T-helper 9 cell (primary cell): ENCODE measurements around the gene EXD2.
"Not testable (repeated sequence)": the region's sequence is repeated elsewhere in the genome, so short reads cannot be mapped to it uniquely, and the experiment has no call there.

Experiments used
- DNase-seq: peaks from one replicate; pipeline ENCODE4 v3.0.0-alpha.2; 2020

Gene EXD2

DNA sequence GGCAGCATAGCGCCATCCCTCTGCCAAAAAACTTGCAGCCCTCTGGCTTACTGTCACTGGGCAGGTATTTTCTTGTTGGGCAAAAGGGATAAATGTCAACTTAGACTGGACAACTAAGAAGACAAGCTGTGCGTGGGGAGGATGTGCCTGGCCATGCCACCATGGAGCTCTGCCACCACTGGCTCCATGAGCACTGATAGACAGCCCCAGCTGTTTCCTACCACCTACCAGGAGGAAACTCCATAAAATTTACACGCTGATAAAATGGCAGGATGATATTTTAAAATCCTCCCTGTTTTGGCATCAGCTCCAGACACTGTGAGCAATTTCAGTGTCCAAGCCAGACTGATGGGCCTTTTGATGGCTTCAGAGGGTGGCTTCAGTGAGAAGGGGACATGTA is 61.6 kb downstream of the EXD2 start:
- DNase-seq = no peak

DNA sequence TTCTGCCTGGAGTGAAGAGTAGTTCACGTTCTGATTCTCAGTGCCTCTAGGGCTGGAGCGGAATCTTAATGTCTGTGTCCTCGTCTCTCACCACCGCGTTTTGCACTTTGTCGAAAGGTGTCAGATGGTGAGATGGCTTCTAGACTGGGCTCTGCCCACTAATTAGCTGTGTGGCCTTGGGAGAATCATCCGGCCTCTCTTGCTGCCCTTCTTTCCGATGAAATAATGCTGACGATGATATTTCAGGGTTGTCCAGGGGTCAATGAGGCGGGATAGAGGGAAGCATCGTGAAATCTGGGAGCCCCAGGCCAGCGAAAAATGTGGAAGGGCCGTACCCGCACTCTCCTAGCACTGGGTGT is 67.8 kb downstream of the EXD2 start:
- DNase-seq = no peak

DNA sequence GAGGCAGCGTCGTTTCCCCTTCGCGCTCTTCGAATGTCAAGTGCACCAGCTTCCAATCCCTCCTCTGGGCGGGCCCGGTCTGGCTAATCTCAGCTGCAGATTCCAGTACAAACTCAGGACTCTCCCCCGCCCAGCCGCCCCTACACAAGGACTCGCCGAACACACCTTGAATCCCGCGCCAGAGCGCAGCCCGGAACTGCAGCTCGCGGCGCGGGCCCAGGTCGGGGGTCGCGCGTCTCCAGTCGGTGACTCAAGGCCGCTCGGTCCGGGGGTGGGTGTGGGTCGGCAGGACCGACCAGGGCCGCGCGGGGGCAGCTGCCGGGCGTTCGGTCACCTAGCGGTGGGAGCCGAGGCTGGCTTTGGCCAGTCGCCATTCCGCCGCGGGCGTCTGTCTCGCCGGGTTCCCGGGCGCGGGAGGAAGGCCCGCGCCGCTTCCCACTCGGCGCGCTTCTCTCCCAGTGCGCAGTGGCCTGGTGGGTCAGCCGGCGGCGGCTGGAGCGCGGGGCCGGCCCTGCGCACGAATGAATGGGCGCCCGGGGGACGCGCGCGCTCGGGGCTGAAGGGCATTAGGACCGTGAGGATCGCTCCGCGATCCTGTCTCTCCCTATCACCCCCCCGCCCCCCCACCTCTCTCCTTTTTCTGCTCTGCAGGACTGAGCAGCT is 68.4 kb downstream of the EXD2 start, which contains the start of gene GALNT16:
GALNT16 (plus strand) TSS at position 632 of the 663 bp plus-strand sequence. CDS start 133 bp downstream, outside the sequence.
- DNase-seq = no peak

DNA sequence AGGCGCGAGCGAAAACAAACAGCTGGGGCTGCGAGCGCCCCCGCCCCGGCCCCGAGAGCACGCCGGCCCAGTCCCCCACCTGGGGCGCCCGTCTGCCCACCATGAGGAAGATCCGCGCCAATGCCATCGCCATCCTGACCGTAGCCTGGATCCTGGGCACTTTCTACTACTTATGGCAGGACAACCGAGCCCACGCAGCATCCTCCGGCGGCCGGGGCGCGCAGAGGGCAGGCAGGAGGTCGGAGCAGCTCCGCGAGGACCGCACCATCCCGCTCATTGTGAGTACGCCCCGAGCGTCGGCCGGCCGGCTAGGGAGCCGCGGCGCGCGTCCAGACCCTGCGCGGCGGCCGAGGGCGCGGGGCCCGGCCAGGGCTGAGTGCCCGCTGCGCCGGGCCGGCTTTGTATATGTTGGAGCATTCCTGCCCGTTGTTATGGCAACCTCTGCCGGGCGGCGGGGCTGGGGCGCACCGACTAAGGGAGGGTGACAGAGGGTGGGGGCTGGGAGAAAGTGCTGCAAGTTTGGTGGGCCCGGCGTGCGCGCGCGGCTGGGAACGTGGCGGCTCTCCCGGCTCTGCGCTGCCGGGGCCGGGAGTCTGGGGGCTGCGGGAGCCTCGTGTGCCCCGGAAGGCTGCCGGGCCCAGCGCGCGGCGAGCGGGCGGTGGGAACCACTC is 69.0 kb downstream of the EXD2 start:
- no peak for DNase-seq

DNA sequence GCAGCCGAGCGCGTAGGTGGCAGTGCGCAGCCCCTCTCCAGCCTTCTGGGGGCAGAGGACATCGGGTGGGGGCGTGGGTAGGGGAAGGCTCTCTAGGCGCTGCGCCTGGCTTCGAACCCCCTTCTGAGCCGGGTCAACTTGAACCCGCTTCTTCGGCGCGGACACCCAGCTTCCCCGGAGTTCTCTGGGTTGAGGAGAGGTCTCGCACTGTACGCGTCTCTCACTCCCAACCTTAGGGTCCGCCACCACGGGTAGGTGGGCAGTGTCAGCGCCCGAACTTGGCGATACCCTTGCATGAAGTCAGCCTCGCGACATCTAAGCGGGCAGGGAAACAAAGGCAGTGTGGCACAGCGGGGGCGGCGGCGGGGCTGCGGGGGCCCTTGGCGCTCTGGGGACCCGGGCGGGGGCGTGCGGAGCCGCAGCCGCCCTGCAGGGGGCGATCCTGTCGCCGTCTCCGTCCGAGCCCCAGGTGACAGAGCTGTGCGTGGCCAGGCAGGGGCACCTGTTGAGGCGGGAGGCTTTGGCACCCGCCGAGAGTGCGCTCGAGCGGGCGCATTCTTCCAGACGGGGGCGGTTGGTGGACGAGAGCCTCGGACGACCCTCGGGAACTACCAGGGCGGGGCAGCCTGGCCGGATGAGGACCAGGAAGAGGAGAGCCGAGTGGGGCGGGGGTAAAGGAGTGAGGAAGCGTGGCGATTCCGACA is 69.7 kb downstream of the EXD2 start:
- peak; percentile 5 for DNase-seq

DNA sequence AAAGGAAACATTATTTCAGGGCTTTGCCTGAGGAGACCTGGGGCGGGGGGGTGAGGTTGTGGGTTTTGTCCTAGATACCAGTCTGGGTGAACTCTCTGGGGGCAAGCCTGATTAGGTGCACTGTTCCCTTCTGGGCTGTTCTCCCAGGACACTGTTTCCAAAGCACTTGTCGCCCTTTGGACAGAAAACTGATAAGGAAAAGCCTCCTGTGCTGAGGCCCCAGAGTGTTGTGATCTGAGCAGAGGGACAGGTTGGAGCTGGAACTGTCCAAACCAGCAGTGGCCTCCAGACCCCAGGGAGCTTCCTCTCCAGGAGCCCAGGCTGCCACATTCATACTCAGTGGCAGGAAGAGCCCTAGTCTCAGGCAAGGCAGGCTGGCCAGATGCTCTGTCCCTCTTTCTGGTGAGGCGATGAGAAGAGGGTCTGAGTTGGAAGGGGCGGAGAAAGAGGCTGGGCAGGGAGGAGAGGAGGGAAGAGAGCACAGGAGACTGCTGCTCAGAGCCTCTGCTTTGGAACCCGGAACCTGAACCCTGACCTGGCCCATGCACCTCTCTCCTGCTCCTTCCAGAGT is 70.5 kb downstream of the EXD2 start:
- no peak for DNase-seq

DNA sequence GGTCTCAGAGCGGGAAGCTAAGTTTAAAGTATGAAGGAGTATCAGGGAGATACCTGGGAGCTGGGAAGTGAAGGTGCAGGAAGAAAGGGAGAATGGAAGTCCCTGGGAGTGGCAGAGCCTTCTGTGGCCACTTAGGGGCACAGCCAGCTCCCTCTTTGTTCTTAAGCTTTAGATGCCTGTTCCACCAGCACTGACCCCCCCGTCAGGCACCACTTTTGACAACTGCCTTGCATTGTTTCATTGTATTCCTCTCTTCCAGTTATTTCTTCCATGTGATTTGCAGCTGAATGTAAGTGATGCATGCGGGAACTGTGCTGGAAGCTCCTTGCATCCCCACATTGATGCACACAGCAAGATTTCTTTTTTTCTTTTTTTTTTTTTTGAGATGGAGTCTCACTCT is 71.2 kb downstream of the EXD2 start:
- no peak for DNase-seq

DNA sequence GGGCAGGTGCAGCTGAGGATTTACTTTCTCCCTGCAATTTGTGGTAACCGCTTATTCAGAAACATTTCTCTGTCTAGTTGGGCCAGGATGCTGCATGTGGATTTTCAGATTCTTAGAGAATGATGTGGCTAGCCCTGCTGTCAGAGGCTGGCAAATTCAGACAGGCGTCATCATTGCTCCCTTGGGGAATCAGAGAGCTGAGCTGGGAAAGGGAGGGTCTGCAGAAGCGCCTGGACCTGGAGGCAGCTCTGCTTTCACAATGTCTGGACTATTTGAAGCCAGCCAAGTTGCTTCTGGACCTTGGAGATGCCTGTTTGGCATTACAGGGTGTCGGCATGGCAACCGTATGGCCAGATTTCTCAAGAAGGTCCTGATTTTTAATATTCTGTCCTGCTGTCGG is 72.1 kb downstream of the EXD2 start:
- no peak for DNase-seq

DNA sequence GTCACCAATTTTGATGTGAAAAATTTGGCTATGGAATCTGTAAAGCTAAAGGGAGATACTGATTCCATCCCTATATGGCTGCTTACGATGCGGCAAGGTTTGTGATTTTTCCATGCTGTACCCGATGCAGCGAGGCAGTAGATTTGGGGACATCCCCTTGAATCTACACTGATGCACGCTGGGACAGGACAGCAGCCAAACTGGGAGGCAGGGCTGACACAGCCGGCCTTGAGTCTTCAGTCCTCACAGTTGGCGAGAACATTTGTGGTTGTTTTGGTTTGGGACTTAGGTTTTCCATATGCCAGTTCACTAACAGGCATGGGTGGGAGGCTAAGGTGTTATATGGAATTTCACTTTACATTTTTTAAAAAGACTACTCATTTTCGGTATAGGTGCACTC is 72.5 kb downstream of the EXD2 start:
- no peak for DNase-seq

DNA sequence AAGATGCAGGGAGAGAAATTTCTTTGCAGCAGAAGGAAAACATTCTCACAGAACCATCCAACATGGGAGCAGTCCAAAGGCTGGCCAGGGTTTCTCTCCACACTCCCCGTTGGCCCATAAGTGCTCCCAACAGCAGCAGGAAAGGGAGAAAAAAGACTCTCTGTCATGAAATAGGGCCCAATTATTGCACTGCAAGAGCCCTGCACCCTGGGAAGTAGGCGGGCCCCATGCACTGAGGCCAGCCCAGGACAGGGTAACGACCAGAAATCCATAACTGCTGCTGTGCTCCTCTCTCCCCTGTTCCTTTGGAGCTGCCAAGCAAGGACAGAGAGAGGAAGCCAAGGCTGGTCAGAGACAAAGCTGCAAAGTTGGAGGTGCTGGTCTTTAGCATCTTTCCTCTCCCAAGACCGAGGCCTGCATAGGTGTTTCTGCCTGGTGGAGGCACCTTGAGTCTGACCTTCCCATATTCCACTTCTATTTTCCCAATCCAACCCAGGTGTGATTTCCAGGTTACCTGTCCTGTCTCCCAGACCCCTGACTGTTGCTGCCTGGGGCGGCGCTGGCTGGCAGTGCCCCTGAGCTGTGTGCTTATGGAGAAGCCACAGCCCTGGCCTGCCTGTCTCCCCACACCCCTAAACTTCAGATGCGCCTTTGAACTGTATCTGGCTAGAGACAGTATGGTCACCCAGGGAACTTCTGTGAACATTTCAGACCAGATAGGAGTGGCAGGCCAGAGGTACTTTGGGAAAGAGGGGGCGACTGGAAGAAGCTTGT is 75.5 kb downstream of the EXD2 start:
- DNase-seq = no peak

DNA sequence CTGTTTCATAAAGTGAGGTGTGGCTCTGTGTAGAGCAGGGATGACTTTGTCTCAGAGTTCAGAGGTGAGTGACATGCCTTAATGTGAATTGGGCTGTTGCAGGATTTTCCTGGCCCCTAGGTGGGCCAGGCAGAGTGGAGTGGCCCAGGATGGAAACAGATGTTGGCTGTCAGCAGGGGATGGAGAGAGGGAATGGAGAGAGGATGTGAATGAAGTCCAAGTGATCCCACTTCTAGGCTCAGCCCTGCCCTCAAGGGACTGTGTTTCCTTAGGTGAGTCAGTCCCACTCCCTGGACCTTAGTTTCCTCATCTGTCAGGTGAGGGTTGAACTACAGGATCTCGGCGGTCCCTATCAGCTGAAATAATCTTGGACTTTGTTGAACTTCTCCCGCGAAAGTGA is 76.2 kb downstream of the EXD2 start:
- DNase-seq = no peak

DNA sequence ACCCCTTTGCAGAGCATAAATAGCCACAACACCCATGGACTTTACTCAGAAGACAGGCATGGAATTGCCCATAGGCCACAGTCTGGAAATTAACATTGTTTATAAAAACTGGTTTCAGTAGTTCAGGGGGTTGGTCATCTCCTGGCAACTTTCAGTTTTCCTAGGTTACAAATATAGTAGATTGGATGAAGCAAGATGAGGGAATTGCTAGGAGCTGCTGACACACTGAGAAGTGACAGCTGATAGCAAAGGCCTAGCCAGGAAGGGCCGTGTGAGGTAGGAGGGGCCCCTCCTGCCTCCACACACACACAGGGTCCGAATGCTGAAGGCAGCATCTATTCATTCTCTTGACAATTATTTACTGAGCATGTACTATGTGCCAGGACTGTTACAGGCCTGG is 76.9 kb downstream of the EXD2 start:
- no peak for DNase-seq

DNA sequence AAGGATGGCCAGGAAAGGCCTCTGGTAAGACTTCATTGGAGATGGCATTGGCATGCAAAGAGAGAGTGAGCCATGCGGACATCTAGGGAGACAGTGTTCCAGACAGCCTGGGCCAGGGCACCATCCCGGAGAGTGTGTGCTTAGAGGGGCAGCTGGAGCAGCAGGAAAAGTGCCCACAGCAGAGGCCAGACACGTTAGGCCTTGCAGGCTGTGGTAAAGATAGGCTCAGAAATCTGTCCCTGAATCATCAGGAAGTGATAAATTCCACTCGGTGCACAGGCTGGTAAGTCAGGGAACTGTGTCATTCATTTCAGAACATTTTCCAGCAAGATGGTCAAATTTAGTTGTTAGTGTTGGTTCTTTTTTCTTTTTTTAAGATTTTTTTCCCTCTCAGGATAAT is 77.5 kb downstream of the EXD2 start:
- DNase-seq = no peak

DNA sequence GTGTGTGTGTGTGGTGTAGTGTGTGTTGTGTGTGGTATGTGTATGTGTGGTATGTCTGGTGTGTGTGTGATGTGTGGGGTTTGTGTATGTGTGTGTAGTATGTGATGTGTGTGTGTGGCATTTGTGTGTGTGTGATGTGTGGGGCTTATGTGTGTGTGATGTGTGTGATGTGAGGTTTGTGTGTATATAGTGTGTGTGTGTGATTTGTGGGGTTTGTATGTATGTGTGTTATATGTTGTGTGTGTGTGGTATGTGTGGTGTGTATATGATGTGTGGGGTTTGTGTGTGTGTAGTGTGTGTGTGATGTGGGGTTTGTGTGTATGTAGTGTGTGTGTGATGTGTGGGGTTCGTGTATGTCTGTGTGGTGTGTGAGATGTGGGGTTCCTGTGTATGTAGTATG is 78.1 kb downstream of the EXD2 start:
- no peak for DNase-seq

DNA sequence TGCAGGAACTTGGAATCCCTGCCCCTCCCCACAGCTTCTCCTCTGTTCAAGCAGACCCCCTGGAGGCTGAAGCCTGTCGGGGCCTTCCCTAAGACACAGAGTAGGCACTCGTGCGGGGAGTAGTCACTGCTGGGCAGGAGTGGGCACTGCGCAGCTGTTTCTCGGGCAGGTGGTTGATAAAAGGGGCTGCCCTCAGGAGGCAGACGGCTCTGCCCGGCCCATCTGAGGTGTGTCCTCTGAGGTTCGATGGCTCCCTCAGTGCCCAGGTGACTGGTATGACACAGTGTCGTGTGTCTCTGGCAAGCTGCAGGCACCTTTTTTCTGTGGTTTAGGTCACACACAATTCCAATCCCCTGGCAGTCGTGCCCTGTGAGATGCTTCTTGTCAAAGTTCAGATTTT is 78.8 kb downstream of the EXD2 start:
- no peak for DNase-seq

DNA sequence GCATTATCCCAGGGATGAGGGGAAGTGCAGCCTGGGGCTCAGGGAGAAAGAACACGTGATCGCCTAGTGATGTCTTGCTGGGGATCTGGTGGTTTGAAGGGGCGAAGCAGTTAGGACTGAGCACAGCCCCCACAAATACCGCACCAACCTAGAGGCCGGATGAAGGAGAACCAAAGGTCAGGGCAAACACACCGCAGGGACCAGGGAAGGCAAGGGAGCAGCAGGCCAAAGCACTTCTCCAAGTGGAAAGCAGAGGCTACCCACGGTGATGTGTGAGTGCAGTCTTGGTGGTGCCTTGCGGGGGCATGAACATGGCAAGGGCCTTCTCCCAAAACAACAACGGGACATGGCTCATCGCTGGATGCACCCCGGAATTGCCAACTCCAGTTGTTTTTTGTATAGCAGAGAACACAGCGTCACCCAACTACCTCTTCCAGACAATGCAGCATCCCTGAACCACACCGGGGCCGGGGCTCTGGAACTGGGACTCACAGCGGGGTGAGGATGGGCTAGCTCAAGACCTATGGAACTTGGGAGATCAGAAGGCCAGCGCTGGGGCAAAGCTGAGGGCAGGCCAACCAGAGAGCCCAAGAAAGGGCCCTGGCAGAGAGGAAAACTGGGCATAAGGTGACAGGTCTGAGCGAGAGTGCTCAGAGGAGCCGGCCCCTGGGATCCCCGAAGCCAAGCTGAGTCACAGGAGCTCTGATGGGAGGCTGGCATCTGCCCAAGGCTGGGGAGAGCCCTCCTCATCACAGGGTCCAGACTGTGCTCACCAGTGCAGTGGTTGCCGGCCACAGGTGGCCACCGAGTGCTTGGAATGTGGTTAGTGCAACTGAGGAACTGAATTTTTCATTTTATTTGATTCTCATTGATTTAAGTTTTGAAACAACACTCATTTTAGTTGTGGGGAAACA is 79.8 kb downstream of the EXD2 start:
- DNase-seq = no peak

DNA sequence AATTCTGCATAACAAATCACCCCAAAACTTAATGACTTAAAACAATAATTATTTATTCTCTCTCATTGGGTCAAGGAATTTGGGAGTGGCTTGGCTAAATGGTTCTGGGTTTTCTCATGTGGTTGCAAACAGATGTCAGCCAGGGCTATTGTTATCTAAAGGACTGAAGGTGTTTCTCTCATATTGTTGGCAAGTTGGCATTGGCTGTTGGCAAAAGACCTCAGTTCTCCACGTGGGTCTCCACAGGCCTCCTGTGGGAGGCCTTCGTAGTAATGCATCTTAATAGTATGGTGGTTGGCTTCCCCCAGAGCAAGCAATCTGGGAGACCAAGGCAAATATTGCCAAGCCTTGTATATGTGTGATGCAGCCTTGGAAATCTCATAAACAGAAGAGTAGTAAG is 83.0 kb downstream of the EXD2 start:
- no peak for DNase-seq

DNA sequence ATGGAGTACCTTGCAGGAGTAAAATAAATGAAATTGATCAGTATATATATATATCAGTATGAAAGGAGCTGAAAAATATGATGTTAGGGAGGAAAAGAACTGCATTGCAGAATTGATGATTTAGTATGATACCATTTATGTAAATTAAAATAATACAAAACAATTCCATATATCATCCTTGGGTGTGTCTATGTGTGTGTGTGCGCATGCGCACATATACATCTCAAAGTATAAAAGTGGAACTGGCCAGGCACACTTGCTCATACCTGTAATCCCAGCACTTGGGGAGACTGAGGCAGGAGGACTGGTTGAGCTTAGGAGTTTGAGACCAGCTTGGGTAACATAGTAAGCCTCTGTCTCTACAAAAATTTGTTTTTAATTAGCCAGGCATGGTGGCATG is 84.0 kb downstream of the EXD2 start:
- no peak for DNase-seq

DNA sequence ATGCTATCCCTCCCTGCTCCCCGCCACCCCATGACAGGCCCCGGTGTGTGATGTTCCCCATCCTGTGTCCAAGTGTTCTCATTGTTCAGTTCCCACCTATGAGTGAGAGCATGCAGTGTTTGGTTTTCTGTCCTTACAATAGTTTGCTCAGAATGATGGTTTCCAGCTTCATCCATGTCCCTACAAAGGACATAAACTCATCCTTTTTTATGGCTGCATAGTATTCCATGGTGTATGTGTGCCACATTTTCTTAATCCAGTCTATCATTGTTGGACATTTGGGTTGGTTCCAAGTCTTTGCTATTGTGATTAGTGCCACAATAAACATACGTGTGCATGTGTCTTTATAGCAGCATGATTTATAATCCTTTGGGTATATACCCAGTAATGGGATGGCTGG is 86.1 kb downstream of the EXD2 start:
- DNase-seq = not testable (repeated sequence)

DNA sequence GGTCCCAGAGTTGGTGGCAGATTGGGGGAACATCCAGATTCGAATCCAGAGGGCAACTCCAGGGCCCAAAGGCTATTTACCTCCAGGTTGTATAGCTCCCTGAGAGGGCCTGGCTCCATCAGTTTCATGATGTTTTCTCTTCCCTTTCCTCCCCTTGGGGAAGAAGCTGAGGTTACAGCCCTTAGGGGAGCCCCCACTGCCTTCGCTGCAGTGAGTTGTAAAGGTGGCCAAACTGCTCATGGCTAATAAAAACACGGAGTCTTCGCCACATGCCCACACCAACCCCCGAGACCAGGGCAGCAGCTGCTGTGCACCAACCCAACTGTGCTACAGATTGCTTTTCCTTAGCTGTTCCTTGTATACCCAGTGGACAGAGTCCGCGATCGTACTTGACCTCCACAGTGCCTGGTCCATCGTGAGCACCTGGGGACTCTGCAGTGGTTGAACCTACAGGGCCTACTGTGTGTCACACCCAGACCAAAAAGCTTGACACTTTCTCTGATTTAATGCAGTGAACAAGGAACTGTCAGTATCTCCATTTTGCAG is 89.5 kb downstream of the EXD2 start:
- DNase-seq = no peak

DNA sequence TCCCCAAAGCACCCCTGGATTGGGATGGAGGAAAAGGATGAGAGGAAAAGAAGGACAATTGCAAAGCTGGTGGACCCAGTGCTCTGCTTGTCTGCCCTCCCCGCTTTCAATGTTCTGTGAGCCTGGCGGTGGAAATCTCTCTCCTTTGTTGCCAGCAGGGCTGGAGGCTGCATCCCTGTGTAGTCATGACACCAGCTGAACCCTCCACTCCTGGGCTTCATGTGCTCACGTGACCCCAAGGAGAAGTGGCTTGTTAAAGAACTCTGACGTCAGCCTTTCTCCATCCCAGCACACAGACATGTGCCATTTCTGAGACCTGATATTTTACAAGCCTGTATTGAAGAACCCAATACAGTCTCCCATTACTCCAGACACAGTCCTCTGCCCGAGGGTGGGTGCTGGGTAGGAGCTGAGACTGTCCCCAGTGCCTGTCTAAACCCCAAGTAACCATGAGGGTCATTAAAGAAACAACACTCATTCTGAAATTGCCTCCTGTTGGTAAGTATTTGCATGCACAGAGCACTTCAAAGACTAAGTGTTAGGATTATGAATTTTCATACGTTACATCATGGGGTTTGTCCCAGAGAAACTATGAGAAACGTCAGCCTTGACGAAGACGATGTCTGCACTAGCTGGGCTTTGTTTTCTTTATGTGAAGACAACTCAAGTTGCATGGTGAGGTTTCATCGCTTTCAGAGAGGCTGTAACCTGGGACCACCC is 90.3 kb downstream of the EXD2 start:
- DNase-seq = no peak
